Articular chondrocyte of knee joint (primary cell): ENCODE measurements around the gene AIFM3. TPM values are rescaled to one million over a fixed set of nuclear protein-coding genes. Genes with fewer than 3 reads are reported as not detected.

Experiments used
- total RNA-seq: library from RNA; depleted of rRNA; stranded (reverse); fragments of >200 nt; gene quantifications from 2 replicates; pipeline ENCODE4 v1.2.3, GENCODE V29; 2012

Gene AIFM3, protein sequence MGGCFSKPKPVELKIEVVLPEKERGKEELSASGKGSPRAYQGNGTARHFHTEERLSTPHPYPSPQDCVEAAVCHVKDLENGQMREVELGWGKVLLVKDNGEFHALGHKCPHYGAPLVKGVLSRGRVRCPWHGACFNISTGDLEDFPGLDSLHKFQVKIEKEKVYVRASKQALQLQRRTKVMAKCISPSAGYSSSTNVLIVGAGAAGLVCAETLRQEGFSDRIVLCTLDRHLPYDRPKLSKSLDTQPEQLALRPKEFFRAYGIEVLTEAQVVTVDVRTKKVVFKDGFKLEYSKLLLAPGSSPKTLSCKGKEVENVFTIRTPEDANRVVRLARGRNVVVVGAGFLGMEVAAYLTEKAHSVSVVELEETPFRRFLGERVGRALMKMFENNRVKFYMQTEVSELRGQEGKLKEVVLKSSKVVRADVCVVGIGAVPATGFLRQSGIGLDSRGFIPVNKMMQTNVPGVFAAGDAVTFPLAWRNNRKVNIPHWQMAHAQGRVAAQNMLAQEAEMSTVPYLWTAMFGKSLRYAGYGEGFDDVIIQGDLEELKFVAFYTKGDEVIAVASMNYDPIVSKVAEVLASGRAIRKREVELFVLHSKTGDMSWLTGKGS
- total RNA-seq: 0.52 and 0.54 TPM in 2 replicates

GRCh38 chr22:20966883-20967696 lies at the start of gene AIFM3:
TSS of gene AIFM3 (plus strand) at chr22:20967255. CDS start at chr22:20967945, 690 bp downstream.

DNA sequence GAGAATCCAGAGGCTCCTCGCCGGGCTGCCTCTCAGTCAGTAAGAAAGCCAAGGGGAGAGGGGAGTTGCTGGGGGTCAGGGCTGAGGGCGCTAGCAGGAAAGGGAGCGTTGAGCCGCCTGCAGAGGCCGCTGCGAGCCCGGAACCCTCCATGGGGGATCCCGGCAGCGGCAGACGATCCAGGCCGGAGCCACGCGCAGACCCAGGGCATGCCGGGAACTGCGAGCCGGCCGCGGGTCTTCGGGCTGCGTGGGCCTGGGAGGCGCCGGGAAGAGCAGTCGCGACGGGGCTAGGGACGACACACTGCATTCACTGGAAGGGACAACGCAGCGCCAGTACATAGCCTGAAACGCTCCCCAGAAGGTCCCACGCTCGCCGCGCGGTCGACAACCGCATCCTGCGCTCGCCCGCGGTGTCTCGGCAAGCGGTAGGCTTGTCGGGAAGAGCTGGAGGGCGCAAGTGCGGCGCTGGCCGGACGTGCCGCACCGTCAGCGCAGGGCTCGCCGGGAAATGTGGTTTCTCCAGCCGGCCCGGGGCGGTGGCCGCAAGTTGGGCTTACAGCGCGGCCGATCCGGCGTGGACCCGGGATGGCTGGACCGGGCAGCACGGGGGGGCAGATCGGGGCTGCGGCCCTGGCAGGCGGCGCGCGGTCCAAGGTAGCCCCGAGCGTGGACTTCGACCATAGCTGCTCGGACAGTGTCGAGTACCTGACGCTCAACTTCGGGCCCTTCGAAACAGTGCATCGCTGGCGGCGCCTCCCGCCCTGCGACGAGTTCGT lies 14.9 kb downstream of the AIFM3 start, which contains the start of gene LZTR1:
TSS of gene LZTR1 (plus strand) at position 511 of the 776 bp plus-strand sequence. CDS start at position 586, 75 bp downstream.

GRCh38 chr22:21001601-21002325 lies 34.7 kb downstream of the AIFM3 start, which contains the start of gene THAP7:
TSS of gene THAP7 (minus strand) at chr22:21002118. CDS start at chr22:21001911, 207 bp downstream.

DNA sequence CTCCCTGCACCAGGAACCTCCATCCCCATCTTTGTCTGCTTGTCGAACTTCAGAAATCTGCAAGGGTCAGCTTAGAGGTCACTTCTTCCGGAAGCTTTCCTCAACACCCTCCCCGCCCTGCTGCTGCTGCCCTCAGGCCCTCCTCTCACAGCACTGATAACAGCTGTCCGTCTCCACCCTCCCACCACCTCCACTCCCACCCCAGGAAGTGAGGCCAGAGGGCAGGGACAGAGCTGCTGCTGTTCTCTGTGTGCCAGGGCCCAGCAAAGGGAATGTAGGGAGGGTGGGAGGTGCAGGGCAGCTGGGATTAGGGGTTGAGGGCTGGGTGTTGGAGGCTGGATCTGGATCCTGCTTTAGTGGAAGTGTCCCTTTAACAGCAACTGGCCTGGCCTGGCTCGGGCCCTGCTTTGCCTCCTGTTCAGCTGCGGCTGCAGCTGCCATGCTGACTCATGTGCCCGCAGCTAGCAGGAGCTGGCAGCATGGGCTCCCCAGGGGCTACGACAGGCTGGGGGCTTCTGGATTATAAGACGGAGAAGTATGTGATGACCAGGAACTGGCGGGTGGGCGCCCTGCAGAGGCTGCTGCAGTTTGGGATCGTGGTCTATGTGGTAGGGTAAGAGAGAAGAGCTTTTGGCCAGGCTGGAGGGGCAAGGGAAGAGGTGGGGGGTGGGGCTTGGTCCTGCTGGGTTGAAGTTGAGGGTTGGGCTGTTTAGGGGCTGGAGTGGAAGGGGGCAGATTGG lies 47.8 kb downstream of the AIFM3 start, which contains the start of gene P2RX6:
TSS of gene P2RX6 (plus strand) at position 440 of the 740 bp plus-strand sequence. CDS start at position 450, 10 bp downstream.

Other genes with a start within 250 kb of the AIFM3 start
- gene SERPIND1, start 193.1 kb upstream of the AIFM3 start, total RNA-seq: not detected in 2 replicates
- 40.6 and 58.7 TPM in 2 replicates for gene PI4KA, start 108.4 kb upstream of the AIFM3 start, total RNA-seq
- gene SNAP29, start 108.2 kb upstream of the AIFM3 start, total RNA-seq: 13.4 and 15.9 TPM in 2 replicates
- 38.3 and 41.1 TPM in 2 replicates for gene CRKL, start 49.8 kb upstream of the AIFM3 start, total RNA-seq
- 37.6 and 41.0 TPM in 2 replicates for gene LZTR1, start 15.0 kb downstream of the AIFM3 start, total RNA-seq
- 15.9 and 19.1 TPM in 2 replicates for gene THAP7, start 34.9 kb downstream of the AIFM3 start, total RNA-seq
- gene P2RX6, start 47.9 kb downstream of the AIFM3 start, total RNA-seq: 1.8 and 3.1 TPM in 2 replicates
- not detected in 2 replicates for gene SLC7A4, start 65.3 kb downstream of the AIFM3 start, total RNA-seq
- gene LRRC74B, start 78.7 kb downstream of the AIFM3 start, total RNA-seq: not detected in 2 replicates